Stimulated activated CD4-positive, alpha-beta T cell treated with anti-CD3 and anti-CD28 coated beads, Interleukin-12 subunit alpha, Interleukin-12 subunit beta, amount 100 ng/mL, for 24 hours (primary cell): Measurements from ENCODE around the gene HYOU1.
"Not testable (repeated sequence)": the region's sequence is repeated elsewhere in the genome, so short reads cannot be mapped to it uniquely, and the experiment has no call there.

Source experiments
- DNase-seq, 2 experiments: peaks; one replicate each; pipeline ENCODE4 v3.0.0-alpha.2; 2020; ENCODE audit warnings: low read depth in 2 of 2

The HYOU1 gene

GRCh38 chr11:119018074-119018938 is 38.7 kb downstream of the HYOU1 start, which contains the start of the genes RPS25 and TRAPPC4:
Gene RPS25 (minus strand): TSS chr11:119018343. CDS start chr11:119018284, 59 bp downstream.
Gene TRAPPC4 (plus strand): TSS chr11:119018766. CDS start chr11:119018796, 30 bp downstream.
- DNase-seq = peak; percentile 91

GRCh38 chr11:119017377-119017776 is 39.6 kb downstream of the HYOU1 start:
- DNase-seq = not testable (repeated sequence)

DNA sequence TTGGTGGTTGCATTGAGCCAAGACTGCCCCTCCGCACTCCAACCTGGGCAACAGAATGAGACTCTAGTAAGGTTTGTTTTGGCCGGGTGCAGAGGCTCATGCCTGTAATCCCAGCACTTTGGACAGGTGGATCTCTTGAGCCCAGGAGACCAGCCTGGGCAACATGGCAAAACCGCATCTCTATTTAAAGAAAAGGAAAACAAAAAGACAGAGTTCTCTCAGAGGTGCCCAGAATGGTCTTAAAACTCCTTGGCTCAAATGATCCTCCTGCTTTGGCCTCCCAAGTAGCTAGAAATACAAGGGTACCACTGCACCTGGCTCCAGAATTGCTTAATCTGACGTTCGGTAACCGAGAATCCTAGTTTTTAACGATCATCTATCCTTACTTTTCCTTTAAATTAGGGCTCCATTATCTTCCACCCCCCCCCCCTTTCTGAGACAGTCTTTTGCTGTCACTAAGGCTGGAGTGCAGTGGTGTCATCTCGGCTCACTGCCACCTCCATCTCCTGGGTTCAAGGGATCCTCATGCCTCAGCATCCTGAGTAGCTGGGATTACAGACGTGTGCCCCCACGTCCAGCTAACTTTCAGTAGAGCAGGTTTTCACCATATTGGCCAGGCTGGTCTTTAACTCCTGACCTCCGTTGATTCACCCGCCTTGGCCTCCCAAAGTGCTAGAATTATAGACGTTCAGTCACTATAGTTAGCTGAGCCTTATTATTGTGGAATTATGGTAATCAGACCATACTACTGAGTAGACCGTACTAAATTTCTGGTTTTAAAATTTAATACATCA is 40.6 kb downstream of the HYOU1 start:
- no peak for DNase-seq

GRCh38 chr11:119015054-119015611 is 41.9 kb downstream of the HYOU1 start:
- no peak for DNase-seq

DNA sequence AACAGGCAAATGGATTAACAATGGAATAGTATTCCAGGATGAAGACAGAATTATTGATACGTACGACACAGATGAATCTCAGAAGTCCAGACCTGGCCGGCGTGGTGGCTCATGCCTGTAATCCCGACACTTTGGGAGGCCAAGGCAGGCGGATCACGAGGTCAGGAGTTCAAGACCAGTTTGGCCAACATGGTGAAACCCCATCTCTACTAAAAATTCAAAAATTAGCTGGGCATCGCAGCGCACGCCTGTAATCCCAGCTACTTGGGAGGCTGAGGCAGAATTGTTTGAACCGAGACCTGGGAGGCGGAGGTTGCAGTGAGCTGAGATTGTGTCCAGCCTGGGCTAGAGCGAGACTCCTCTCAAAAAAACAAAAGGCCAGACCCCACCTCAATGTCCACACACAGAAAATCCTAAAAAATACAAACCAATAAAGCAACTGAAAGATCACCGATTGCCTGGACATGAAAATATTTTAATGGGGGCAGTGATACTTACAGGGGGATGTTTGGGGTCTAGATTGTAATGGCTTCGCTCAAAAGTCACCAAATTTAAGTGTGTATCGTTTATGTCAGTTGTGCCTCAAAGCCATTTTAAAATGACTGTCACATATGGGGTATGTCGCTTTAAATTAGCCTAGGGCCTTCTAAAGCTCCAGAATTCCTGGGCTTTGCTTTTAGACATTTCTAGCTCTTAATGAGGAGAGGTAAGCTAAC is 42.6 kb downstream of the HYOU1 start:
- no peak for DNase-seq

DNA sequence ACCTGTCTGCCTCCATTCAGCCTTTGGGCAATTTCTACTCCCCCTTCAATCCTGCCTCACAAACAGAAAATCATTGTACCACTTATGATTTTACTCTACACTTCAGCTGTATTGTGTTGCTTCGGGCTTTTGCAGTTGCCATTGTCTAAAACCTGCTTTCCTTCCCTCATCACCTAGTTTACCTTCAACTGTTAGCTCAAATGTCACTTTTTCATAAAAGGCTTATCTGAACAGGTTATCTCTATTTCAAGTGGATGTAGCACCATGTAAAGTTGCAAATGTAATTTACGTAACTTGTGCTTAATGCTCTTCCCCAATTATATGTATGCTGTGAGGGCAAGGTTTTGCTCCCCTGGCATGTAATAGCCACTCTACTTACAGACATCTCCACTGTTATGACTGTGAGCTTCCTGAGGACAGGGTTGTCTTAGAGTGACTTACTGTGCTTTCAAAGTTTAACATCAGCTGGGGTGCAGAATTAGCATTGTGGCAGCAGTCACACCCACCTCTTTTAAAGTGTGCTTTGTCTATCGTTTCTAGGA is 44.3 kb downstream of the HYOU1 start:
- DNase-seq = no peak

- DNase-seq = no peak
Observed at GRCh38 chr11:119011476-119012053, 45.4 kb downstream of the HYOU1 start.

DNA sequence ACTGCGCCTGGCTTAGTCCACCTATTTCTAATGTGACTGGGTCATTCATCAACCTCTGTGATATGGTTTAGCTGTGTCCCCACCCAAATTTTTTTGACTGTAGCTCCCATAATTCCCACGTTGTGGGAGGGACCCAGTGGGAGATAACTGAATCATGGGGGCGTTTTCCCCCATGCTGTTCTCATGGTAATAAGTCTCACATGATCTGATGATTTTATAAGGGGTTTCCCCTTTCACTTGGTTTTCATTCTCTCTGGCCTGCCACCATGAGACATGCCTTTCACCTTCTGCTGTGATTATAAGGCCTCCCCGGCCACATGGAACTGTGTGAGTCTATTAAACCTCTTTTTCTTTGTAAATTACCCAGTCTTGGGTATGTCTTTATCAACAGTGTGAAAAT is 50.3 kb downstream of the HYOU1 start:
- DNase-seq = no peak

GRCh38 chr11:119000906-119001305 is 56.1 kb downstream of the HYOU1 start:
- no peak for DNase-seq

- DNase-seq = no peak
Observed at GRCh38 chr11:118998822-118999221, 58.2 kb downstream of the HYOU1 start.

GRCh38 chr11:118998388-118998717 is 58.7 kb downstream of the HYOU1 start:
- DNase-seq = no peak

- DNase-seq = peak; percentile 91 to 96
Observed at GRCh38 chr11:118997627-118998387, 59.2 kb downstream of the HYOU1 start, which contains the start of gene CENATAC. Gene CENATAC (plus strand): TSS chr11:118998138. CDS start chr11:118998198, 60 bp downstream.

DNA sequence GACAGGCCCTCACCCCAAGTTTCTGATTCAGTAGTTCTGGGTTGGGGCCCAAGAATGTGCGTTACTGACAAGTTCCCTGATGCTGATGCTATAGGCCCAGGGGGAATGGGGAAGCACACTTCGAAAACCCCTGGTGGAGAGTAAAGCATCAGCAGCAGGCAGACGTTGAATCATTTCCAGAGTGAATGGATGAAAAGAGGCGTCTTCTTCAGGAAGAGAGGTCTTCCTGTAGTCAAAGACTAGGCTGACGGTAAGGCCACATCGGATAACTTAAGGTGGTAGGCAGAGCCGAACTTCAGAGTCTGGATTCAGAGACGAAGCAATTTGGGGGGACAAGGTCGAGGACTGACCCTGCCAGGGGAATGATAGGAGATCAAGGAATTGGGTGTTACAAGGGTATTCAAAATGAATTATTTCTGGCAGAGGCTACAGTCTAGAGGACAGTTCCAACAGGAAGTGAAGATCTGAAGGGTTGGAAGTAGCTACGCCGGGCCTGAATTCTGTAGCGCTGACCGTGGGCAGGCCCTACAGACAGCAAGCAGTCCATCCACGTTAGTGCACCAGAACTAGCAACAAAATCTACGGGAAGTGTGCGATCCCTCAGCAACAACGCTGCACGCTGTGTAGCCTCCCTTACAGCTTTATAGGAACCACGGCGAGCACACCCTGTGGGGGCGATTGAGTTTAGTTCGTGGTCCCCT is 59.9 kb downstream of the HYOU1 start:
- DNase-seq = peak in 1 of 2 experiments; percentile 26
